Duodenal mucosa (tissue), 2 donors: ENCODE data around the gene HAND1.

Experiments used
- H3K27ac ChIP-seq: one replicate; pipeline ENCODE4 v1.7.0; 2013; ENCODE audit warnings: low read depth, low read length
- H3K27me3 ChIP-seq, 2 donors: one replicate each; pipeline ENCODE4 v1.7.0; 2013; ENCODE audit warnings: low read length in 2 of 2, control low read depth in 1 of 2; ENCODE audit not compliant: insufficient read depth in 2 of 2, control insufficient read depth in 1 of 2
- H3K36me3 ChIP-seq, 2 donors: one replicate each; pipeline ENCODE4 v1.7.0; 2013; ENCODE audit warnings: low read length in 2 of 2, control low read depth in 1 of 2; ENCODE audit not compliant: insufficient read depth in 2 of 2, control insufficient read depth in 1 of 2
- H3K4me1 ChIP-seq, 2 donors: one replicate each; pipeline ENCODE4 v1.7.0; 2013; ENCODE audit warnings: low read length in 2 of 2, control low read depth in 1 of 2; ENCODE audit not compliant: insufficient read depth in 2 of 2, control insufficient read depth in 1 of 2
- H3K4me3 ChIP-seq, 2 donors: one replicate each; pipeline ENCODE4 v1.7.0; 2013; ENCODE audit warnings: low read length in 2 of 2, low read depth in 1 of 2
- H3K9ac ChIP-seq, 2 donors: one replicate each; pipeline ENCODE4 v1.7.0; 2013; ENCODE audit warnings: low read length in 2 of 2, low read depth in 1 of 2
- H3K9me3 ChIP-seq, 2 donors: one replicate each; pipeline ENCODE4 v1.7.0; 2013; ENCODE audit warnings: low read length in 2 of 2, control low read depth in 1 of 2; ENCODE audit not compliant: control insufficient read depth in 1 of 2

HAND1 gene

DNA sequence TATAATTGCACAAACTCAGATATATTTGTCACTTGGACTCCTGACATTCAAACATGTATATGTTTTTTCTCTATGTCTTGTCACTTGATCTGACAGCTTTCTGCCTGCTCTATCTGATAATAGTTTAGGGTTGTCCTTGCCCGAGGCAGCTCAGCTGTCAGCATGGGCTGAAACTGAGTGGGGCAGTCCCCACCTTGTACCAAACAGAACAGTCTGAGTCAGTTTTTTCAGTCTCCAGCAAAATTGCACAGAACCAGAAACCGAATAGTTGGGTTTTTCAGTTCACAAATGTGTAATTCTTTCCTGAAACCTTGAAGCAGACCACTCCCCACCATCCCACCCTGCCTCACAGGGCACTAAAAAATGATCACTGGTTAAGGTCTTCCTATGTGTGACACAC is 9.5 kb upstream of the HAND1 start:
- Histone ChIP-seq H3K9ac (no peak overlapping the region), H3K4me3 (no peak overlapping the region), H3K27me3 (peaks cover 57 to 65% of the 10 kb centered on the region in 2 donors), H3K9me3 (no peaks in the 10 kb centered on the region), H3K27ac (no peak overlapping the region), H3K4me1 (peaks cover 15 to 21% of the 10 kb centered on the region in 2 donors), H3K36me3 (no peaks in the 10 kb centered on the region)

GRCh38 chr5:154486427-154486866 is 8.4 kb upstream of the HAND1 start:
- H3K36me3 ChIP-seq = no peaks in the 10 kb centered on the region
- peaks cover 15 to 22% of the 10 kb centered on the region in 2 donors for H3K4me1 ChIP-seq
- H3K27ac ChIP-seq = no peak overlapping the region

GRCh38 chr5:154485850-154486426 is 7.9 kb upstream of the HAND1 start:
- Histone ChIP-seq H3K27ac (no peak overlapping the region), H3K36me3 (no peaks in the 10 kb centered on the region), H3K4me3 (no peak overlapping the region), H3K27me3 (peaks cover 74 to 76% of the 10 kb centered on the region in 2 donors), H3K4me1 (peaks cover 15 to 22% of the 10 kb centered on the region in 2 donors), H3K9me3 (no peaks in the 10 kb centered on the region), H3K9ac (no peak overlapping the region)

More at GRCh38 chr5:154486427-154486866, 8.4 kb upstream of the HAND1 start:
- Histone ChIP-seq H3K27me3 (peaks cover 68 to 71% of the 10 kb centered on the region in 2 donors), H3K9ac (no peak overlapping the region), H3K4me3 (no peak overlapping the region), H3K9me3 (no peaks in the 10 kb centered on the region)

GRCh38 chr5:154485096-154485491 is 7.1 kb upstream of the HAND1 start:
- Histone ChIP-seq H3K9ac (no peak overlapping the region), H3K27ac (no peak overlapping the region), H3K9me3 (no peaks in the 10 kb centered on the region), H3K4me3 (no peak overlapping the region), H3K27me3 (peaks cover 81 to 82% of the 10 kb centered on the region in 2 donors), H3K36me3 (no peaks in the 10 kb centered on the region), H3K4me1 (peaks cover 15 to 22% of the 10 kb centered on the region in 2 donors)

- Histone ChIP-seq H3K27me3 (peaks cover 83 to 84% of the 10 kb centered on the region in 2 donors), H3K9ac (no peak overlapping the region), H3K36me3 (no peaks in the 10 kb centered on the region), H3K27ac (no peak overlapping the region), H3K4me3 (no peak overlapping the region), H3K9me3 (no peaks in the 10 kb centered on the region), H3K4me1 (peaks cover 16 to 22% of the 10 kb centered on the region in 2 donors)
Measured at GRCh38 chr5:154484393-154485095, 6.5 kb upstream of the HAND1 start.

GRCh38 chr5:154483654-154484392 is 5.8 kb upstream of the HAND1 start:
- H3K27me3 ChIP-seq = peaks cover 88 to 90% of the 10 kb centered on the region in 2 donors
- H3K9ac ChIP-seq = no peak overlapping the region
- H3K4me3 ChIP-seq = no peak overlapping the region
- no peak overlapping the region for H3K27ac ChIP-seq
- H3K4me1 ChIP-seq = peaks cover 22 to 27% of the 10 kb centered on the region in 2 donors
- no peaks in the 10 kb centered on the region for H3K36me3 ChIP-seq
- no peaks in the 10 kb centered on the region for H3K9me3 ChIP-seq

DNA sequence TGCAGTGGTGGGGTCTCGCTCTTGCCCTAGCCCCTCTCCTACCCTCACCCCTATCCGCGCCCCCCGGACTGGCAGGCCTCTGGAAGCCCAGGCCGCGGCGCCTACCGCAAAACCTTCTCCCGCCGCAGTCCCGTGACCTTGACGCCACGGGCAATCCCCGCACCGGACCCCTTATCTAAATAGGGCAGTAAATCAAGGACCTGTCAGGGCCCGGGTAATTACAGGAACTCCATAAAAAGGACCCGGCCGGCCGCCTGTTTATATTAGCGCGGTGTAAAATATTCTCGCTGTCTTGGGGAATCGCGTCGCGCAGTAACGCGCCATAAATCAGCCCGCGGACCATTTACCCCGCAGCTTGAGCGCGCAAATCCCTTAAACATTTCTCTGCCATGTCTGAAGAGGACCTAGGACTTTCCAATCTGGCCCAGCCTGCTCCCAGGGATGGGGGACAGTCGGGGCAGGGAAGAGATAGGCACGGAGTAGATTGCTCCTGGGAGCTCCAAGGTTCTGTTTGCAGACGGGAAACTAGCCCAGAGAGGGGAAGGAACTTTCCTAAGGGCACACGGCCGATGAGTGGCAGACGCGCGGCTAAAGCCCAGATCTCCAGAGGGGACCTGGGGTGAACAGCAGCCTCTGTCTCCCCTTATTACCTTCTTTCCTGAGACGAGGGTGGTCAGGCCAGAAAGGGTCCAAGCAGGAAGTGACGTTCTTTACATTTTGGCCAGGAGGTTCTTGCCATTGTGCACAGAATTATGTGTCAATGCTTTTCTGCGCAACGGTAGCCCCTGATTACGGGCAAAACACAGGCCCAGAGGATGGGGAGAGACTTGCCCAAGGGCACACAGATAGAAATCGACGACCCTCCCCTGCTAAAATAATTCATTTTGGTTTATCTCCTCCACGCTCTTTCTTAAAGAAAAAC is 4.8 kb upstream of the HAND1 start:
- Histone ChIP-seq H3K36me3 (no peaks in the 10 kb centered on the region), H3K27ac (no peak overlapping the region), H3K27me3 (peaks cover 94 to 98% of the 10 kb centered on the region in 2 donors), H3K4me1 (peaks cover 25 to 32% of the 10 kb centered on the region in 2 donors), H3K9me3 (no peaks in the 10 kb centered on the region), H3K4me3 (no peak overlapping the region), H3K9ac (no peak overlapping the region)

DNA sequence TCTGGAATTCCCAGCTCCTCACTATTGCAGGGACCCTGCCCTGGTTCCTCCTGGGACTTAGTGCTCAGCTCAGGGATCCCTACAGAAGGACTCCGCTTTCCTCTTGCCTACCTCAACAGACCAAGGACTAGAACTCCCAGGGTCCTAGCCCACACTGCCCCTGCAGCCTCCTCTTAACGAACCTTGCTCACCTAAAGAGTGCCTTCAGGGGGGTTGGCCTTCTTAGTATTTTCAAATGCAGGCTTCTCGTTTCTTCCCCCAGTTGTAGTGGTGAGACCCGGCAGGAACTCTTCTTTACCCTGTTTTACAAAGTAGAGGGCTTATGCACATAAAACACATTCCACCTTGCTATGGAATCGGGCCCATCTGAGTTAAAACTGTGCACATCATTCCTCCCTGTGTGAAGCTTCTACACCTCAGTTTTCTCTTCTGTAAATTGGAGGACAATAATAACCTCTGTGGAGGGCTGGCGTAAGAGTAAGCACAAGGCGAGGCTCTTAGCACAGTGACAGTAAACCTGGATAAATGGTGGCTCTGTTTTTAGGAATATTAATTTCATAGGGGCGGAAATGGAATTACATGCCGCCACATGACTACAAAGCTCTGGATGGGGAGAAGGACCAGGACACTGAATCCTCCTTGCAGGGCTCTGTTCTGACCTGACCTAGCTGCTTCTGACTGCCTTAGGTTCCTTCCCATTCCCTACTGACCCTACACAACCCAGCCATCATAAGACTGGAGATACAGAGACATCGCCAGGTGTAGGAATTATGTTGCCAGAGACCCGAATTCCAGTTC is 3.8 kb upstream of the HAND1 start:
- Histone ChIP-seq H3K4me3 (no peak overlapping the region), H3K9ac (no peak overlapping the region), H3K27me3 (peaks cover 98% of the 10 kb centered on the region in 2 donors), H3K4me1 (peaks cover 25 to 41% of the 10 kb centered on the region in 2 donors), H3K27ac (no peak overlapping the region), H3K36me3 (no peaks in the 10 kb centered on the region), H3K9me3 (no peaks in the 10 kb centered on the region)

GRCh38 chr5:154480847-154481246 is 2.8 kb upstream of the HAND1 start:
- Histone ChIP-seq H3K9me3 (no peaks in the 10 kb centered on the region), H3K4me1 (peaks cover 33 to 50% of the 10 kb centered on the region in 2 donors), H3K27me3 (peaks cover 98% of the 10 kb centered on the region in 2 donors), H3K4me3 (no peak overlapping the region), H3K36me3 (no peaks in the 10 kb centered on the region), H3K9ac (no peak overlapping the region), H3K27ac (no peak overlapping the region)
